IMR-90 (cell line): ENCODE data around the gene WFDC10B.

ENCODE experiments used
- BHLHE40 ChIP-seq: fragments of 150-350 bp; IDR thresholded peaks from 2 replicates; pipeline ENCODE4 v1.6.1; 2016; ENCODE audit warnings: mild to moderate bottlenecking, low read depth, low read length
- CEBPB ChIP-seq: IDR thresholded peaks from 2 replicates; pipeline ENCODE4 v1.6.1; 2012; ENCODE audit warnings: low read depth, low read length, improper control_type of control experiment
- CTCF ChIP-seq: conservative IDR thresholded peaks from 2 replicates; pipeline ENCODE4 v1.5.1; 2012; ENCODE audit warnings: mild to moderate bottlenecking, low read depth, low read length, improper control_type of control experiment
- NFE2L2 ChIP-seq: fragments of 150-350 bp; IDR thresholded peaks from 2 replicates; pipeline ENCODE4 v1.6.1; 2016; ENCODE audit warnings: low read depth, mild to moderate bottlenecking, low read length
- POLR2A ChIP-seq: IDR thresholded peaks from 2 replicates; pipeline ENCODE4 v1.6.1; 2012; ENCODE audit warnings: mild to moderate bottlenecking, low read depth, low read length
- RFX5 ChIP-seq: IDR thresholded peaks from 2 replicates; pipeline ENCODE4 v1.8.0; 2012; ENCODE audit warnings: low read depth, mild to moderate bottlenecking, low read length, moderate library complexity
- SMC3 ChIP-seq: fragments of 150-350 bp; IDR thresholded peaks from 2 replicates; pipeline ENCODE4 v1.6.1; 2016; ENCODE audit warnings: low read depth, mild to moderate bottlenecking, antibody characterized with exemption, low read length, moderate library complexity

- TF ChIP-seq CTCF = no peak
- TF ChIP-seq CEBPB = no peak
- TF ChIP-seq POLR2A = no peak
- no peak for TF ChIP-seq BHLHE40
- no peak for TF ChIP-seq SMC3
- no peak for TF ChIP-seq RFX5
- no peak for TF ChIP-seq NFE2L2
Measured at GRCh38 chr20:45695496-45695895, 9.3 kb downstream of the WFDC10B start.
